GM23338 (cell line): ENCODE measurements around the gene BNC2. TPM values are rescaled to one million over a fixed set of nuclear protein-coding genes. Genes with fewer than 3 reads are reported as not detected.

ENCODE experiments used
- ATAC-seq: fragments of 200-7000 bp; cut with Tn5 transposase; 3 replicates; pipeline ENCODE4 v1.9.1; 2020
- DNase-seq: peaks from one replicate; pipeline ENCODE4 v3.0.0-alpha.2; 2015; ENCODE audit warnings: low spot score
- H2AFZ ChIP-seq: fragments of 200-600 bp; sonication (generic); 2 replicates; pipeline ENCODE4 v1.8.0; 2016; ENCODE audit warnings: antibody characterized with exemption, mild to moderate bottlenecking, moderate library complexity
- H3F3A ChIP-seq: fragments of 200-600 bp; sonication (generic); replicated peaks from 2 replicates; pipeline ENCODE4 v1.8.0; 2017; ENCODE audit warnings: antibody characterized with exemption, mixed run types, low read depth
- H3K27ac ChIP-seq: fragments of 200-600 bp; sonication (generic); 2 replicates; pipeline ENCODE4 v1.6.1; 2016; ENCODE audit warnings: low read depth
- H3K27me3 ChIP-seq: fragments of 200-600 bp; sonication (generic); 2 replicates; pipeline ENCODE4 v1.8.0; 2016; ENCODE audit warnings: mild to moderate bottlenecking, mixed run types, moderate library complexity; ENCODE audit not compliant: insufficient read depth
- H3K36me3 ChIP-seq: fragments of 200-600 bp; sonication (generic); 2 replicates; pipeline ENCODE4 v1.8.0; 2016; ENCODE audit warnings: mild to moderate bottlenecking; ENCODE audit not compliant: insufficient read depth
- H3K4me1 ChIP-seq: fragments of 200-600 bp; sonication (generic); 2 replicates; pipeline ENCODE4 v1.8.0; 2016; ENCODE audit warnings: mild to moderate bottlenecking, moderate library complexity; ENCODE audit not compliant: insufficient read depth
- H3K4me2 ChIP-seq: fragments of 200-600 bp; sonication (generic); 2 replicates; pipeline ENCODE4 v1.7.1; 2017; ENCODE audit warnings: mixed run types
- H3K4me3 ChIP-seq: fragments of 200-600 bp; sonication (generic); 2 replicates; pipeline ENCODE4 v1.6.1; 2016; ENCODE audit warnings: mixed run types
- H3K79me2 ChIP-seq: fragments of 200-600 bp; sonication (generic); replicated peaks from 2 replicates; pipeline ENCODE4 v1.8.0; 2017; ENCODE audit warnings: mild to moderate bottlenecking; ENCODE audit not compliant: insufficient read depth
- H3K9me2 ChIP-seq: fragments of 200-600 bp; sonication (generic); 2 replicates; pipeline ENCODE4 v1.8.0; 2017; ENCODE audit not compliant: insufficient read depth
- H4K20me1 ChIP-seq: fragments of 200-600 bp; sonication (generic); replicated peaks from 2 replicates; pipeline ENCODE4 v1.8.0; 2017; ENCODE audit warnings: mild to moderate bottlenecking; ENCODE audit not compliant: insufficient read depth
- H3K27ac Mint-ChIP-seq: 2 replicates; pipeline ENCODE4 v1.8.0; 2020; ENCODE audit warnings: inconsistent platforms, mild to moderate bottlenecking, moderate library complexity, mixed read lengths
- H3K27me3 Mint-ChIP-seq: 3 replicates; pipeline ENCODE4 v1.8.0; 2022; ENCODE audit warnings: low read depth, mild to moderate bottlenecking, moderate library complexity, mixed read lengths, inconsistent platforms; ENCODE audit not compliant: insufficient read depth, poor library complexity
- H3K36me3 Mint-ChIP-seq: 3 replicates; pipeline ENCODE4 v1.8.0; 2021; ENCODE audit warnings: low read depth, mild to moderate bottlenecking, inconsistent platforms, moderate library complexity, mixed read lengths
- H3K4me1 Mint-ChIP-seq: 3 replicates; pipeline ENCODE4 v1.8.0; 2020; ENCODE audit warnings: mild to moderate bottlenecking, inconsistent platforms, mixed read lengths
- H3K4me3 Mint-ChIP-seq: 3 replicates; pipeline ENCODE4 v1.8.0; 2021; ENCODE audit warnings: moderate library complexity, mild to moderate bottlenecking, inconsistent platforms, mixed read lengths
- H3K9me3 Mint-ChIP-seq: 3 replicates; pipeline ENCODE4 v1.8.0; 2020; ENCODE audit warnings: moderate library complexity, mild to moderate bottlenecking, inconsistent platforms, mixed read lengths
- CREB1 ChIP-seq: fragments of 250-450 bp; sonication (Bioruptor Pico); IDR thresholded peaks from 2 replicates; pipeline ENCODE4 v1.5.0; 2020; ENCODE audit warnings: low read depth, mild to moderate bottlenecking, moderate library complexity
- EZH2 ChIP-seq: fragments of 200-600 bp; sonication (generic); IDR thresholded peaks from one replicate; pipeline ENCODE4 v1.8.0; 2017; ENCODE audit warnings: antibody characterized with exemption, mild to moderate bottlenecking, low read depth; ENCODE audit not compliant: unreplicated experiment
- EZH2phosphoT487 ChIP-seq: fragments of 200-600 bp; sonication (generic); IDR thresholded peaks from one replicate; pipeline ENCODE4 v1.8.1; 2018; ENCODE audit warnings: antibody characterized with exemption; ENCODE audit not compliant: unreplicated experiment
- JUNB ChIP-seq: IDR thresholded peaks from one replicate; pipeline ENCODE4 v1.6.1; 2016; ENCODE audit warnings: antibody characterized with exemption; ENCODE audit not compliant: unreplicated experiment
- NANOG ChIP-seq: IDR thresholded peaks from 2 replicates; pipeline ENCODE4 v1.6.1; 2016; ENCODE audit warnings: antibody characterized with exemption, borderline replicate concordance
- POLR2AphosphoS5 ChIP-seq: IDR thresholded peaks from 2 replicates; pipeline ENCODE4 v1.6.1; 2016; ENCODE audit warnings: antibody characterized with exemption, low read depth
- STAT1 ChIP-seq: IDR thresholded peaks from one replicate; pipeline ENCODE4 v1.6.1; 2016; ENCODE audit warnings: antibody characterized with exemption; ENCODE audit not compliant: unreplicated experiment
- ZNF114 ChIP-seq: fragments of 250-450 bp; sonication (Bioruptor Pico); IDR thresholded peaks from 2 replicates; pipeline ENCODE4 v1.5.0; 2020; ENCODE audit warnings: mild to moderate bottlenecking, moderate library complexity
- ZNF331 ChIP-seq: fragments of 250-450 bp; sonication (Bioruptor Pico); IDR thresholded peaks from 2 replicates; pipeline ENCODE4 v1.5.0; 2020; ENCODE audit warnings: low read depth, mild to moderate bottlenecking, moderate library complexity
- polyA plus RNA-seq: library from polyadenylated mRNA; unstranded; fragments of >200 nt; fragmentation: Nextera tagmentation; extraction: Ambion mirVana; gene quantifications from 2 replicates; pipeline ENCODE4 v1.2.1, GENCODE V29; 2016
- total RNA-seq: library from RNA; depleted of rRNA; stranded (reverse); fragments of >200 nt; shearing (Covaris generic); gene quantifications from 2 replicates; pipeline ENCODE4 v1.2.3, GENCODE V29; 2014
- TF ChIP-seq, protein P1 (sequence below): IDR thresholded peaks from one replicate; pipeline ENCODE4 v1.6.1; 2018; ENCODE audit warnings: antibody characterized with exemption; ENCODE audit not compliant: unreplicated experiment
- TF ChIP-seq, protein P2 (sequence below): fragments of 250-450 bp; sonication (Bioruptor Pico); IDR thresholded peaks from 2 replicates; pipeline ENCODE4 v1.5.0; 2020; ENCODE audit warnings: mild to moderate bottlenecking, moderate library complexity
- TF ChIP-seq, protein P3 (sequence below), 2 experiments: fragments of 200-600 bp in 1 of 2; sonication (generic) in 1 of 2; conservative IDR thresholded peaks; 2 replicates each; pipeline versions ENCODE4 v1.5.1 to v1.6.1; 2016 to 2017; ENCODE audit warnings: antibody characterized with exemption in 2 of 2, low read depth in 2 of 2, mild to moderate bottlenecking in 2 of 2, moderate library complexity in 1 of 2
- TF ChIP-seq, protein P4 (sequence below): IDR thresholded peaks from 2 replicates; pipeline ENCODE4 v1.6.1; 2016; ENCODE audit warnings: antibody characterized with exemption

The BNC2 gene
- total and polyA plus RNA-seq, 2 experiments from 2014 or later: 12.7 to 13.2 TPM

DNA sequence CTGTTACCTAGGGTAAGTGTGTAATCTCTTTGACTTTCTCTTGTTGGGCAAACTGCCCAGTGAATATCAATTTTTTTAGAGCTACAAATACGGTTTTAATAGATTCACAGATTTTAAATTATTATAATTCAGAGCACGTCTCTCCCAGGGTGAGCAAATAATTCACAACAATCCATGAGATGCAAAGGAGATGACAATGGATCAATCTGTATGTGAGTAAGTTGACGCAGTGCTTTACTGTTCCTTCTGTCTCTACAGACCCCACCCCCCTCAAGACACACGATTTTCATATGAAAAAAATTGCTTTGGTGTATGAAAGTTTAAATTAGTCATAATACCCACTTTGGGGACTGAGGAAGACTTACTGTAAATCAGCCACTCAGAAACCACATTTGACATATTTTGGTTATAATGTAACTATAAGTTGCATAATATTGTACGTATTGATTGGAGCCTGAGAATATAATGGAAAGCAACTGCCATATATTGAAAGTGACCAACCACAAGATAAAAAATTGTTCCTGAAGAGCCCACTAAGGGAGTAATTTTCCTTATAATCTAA is 201.7 kb downstream of the BNC2 start:
- H3K4me3 Mint-ChIP-seq: no peak overlapping the region
- H3K9me2 ChIP-seq: peaks cover 2% of the 10 kb centered on the region; the same call in 1 of the 2 replicates
- H4K20me1 ChIP-seq: no peaks in the 10 kb centered on the region
- no peaks in the 10 kb centered on the region for H3K36me3 Mint-ChIP-seq
- H3K4me1 ChIP-seq: peaks cover 3% of the 10 kb centered on the region; the same call in 1 of the 2 replicates
- no peak overlapping the region for H3K27ac Mint-ChIP-seq
- no peak overlapping the region for H3K27ac ChIP-seq
- H3K27me3 ChIP-seq: no peaks in the 10 kb centered on the region
- no peaks in the 10 kb centered on the region for H3K9me3 Mint-ChIP-seq
- no peak for DNase-seq
- H3K27me3 Mint-ChIP-seq: peaks cover 4% of the 10 kb centered on the region
- no peak overlapping the region for H3K4me2 ChIP-seq
- H3K79me2 ChIP-seq: peaks cover 5% of the 10 kb centered on the region; the same call in 1 of the 2 replicates
- ATAC-seq: no peak
- H3K36me3 ChIP-seq: no peaks in the 10 kb centered on the region
- TF ChIP-seq JUNB (no peak), NANOG (no peak), ZNF114 (CRISPR knock-in tag) (no peak), ZNF331 (CRISPR knock-in tag) (no peak), EZH2phosphoT487 (no peak), CREB1 (CRISPR knock-in tag) (no peak), POLR2AphosphoS5 (no peak), EZH2 (no peak), STAT1 (no peak)
- TF ChIP-seq, protein P1, sequence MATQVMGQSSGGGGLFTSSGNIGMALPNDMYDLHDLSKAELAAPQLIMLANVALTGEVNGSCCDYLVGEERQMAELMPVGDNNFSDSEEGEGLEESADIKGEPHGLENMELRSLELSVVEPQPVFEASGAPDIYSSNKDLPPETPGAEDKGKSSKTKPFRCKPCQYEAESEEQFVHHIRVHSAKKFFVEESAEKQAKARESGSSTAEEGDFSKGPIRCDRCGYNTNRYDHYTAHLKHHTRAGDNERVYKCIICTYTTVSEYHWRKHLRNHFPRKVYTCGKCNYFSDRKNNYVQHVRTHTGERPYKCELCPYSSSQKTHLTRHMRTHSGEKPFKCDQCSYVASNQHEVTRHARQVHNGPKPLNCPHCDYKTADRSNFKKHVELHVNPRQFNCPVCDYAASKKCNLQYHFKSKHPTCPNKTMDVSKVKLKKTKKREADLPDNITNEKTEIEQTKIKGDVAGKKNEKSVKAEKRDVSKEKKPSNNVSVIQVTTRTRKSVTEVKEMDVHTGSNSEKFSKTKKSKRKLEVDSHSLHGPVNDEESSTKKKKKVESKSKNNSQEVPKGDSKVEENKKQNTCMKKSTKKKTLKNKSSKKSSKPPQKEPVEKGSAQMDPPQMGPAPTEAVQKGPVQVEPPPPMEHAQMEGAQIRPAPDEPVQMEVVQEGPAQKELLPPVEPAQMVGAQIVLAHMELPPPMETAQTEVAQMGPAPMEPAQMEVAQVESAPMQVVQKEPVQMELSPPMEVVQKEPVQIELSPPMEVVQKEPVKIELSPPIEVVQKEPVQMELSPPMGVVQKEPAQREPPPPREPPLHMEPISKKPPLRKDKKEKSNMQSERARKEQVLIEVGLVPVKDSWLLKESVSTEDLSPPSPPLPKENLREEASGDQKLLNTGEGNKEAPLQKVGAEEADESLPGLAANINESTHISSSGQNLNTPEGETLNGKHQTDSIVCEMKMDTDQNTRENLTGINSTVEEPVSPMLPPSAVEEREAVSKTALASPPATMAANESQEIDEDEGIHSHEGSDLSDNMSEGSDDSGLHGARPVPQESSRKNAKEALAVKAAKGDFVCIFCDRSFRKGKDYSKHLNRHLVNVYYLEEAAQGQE: no peak
- TF ChIP-seq, protein P2, sequence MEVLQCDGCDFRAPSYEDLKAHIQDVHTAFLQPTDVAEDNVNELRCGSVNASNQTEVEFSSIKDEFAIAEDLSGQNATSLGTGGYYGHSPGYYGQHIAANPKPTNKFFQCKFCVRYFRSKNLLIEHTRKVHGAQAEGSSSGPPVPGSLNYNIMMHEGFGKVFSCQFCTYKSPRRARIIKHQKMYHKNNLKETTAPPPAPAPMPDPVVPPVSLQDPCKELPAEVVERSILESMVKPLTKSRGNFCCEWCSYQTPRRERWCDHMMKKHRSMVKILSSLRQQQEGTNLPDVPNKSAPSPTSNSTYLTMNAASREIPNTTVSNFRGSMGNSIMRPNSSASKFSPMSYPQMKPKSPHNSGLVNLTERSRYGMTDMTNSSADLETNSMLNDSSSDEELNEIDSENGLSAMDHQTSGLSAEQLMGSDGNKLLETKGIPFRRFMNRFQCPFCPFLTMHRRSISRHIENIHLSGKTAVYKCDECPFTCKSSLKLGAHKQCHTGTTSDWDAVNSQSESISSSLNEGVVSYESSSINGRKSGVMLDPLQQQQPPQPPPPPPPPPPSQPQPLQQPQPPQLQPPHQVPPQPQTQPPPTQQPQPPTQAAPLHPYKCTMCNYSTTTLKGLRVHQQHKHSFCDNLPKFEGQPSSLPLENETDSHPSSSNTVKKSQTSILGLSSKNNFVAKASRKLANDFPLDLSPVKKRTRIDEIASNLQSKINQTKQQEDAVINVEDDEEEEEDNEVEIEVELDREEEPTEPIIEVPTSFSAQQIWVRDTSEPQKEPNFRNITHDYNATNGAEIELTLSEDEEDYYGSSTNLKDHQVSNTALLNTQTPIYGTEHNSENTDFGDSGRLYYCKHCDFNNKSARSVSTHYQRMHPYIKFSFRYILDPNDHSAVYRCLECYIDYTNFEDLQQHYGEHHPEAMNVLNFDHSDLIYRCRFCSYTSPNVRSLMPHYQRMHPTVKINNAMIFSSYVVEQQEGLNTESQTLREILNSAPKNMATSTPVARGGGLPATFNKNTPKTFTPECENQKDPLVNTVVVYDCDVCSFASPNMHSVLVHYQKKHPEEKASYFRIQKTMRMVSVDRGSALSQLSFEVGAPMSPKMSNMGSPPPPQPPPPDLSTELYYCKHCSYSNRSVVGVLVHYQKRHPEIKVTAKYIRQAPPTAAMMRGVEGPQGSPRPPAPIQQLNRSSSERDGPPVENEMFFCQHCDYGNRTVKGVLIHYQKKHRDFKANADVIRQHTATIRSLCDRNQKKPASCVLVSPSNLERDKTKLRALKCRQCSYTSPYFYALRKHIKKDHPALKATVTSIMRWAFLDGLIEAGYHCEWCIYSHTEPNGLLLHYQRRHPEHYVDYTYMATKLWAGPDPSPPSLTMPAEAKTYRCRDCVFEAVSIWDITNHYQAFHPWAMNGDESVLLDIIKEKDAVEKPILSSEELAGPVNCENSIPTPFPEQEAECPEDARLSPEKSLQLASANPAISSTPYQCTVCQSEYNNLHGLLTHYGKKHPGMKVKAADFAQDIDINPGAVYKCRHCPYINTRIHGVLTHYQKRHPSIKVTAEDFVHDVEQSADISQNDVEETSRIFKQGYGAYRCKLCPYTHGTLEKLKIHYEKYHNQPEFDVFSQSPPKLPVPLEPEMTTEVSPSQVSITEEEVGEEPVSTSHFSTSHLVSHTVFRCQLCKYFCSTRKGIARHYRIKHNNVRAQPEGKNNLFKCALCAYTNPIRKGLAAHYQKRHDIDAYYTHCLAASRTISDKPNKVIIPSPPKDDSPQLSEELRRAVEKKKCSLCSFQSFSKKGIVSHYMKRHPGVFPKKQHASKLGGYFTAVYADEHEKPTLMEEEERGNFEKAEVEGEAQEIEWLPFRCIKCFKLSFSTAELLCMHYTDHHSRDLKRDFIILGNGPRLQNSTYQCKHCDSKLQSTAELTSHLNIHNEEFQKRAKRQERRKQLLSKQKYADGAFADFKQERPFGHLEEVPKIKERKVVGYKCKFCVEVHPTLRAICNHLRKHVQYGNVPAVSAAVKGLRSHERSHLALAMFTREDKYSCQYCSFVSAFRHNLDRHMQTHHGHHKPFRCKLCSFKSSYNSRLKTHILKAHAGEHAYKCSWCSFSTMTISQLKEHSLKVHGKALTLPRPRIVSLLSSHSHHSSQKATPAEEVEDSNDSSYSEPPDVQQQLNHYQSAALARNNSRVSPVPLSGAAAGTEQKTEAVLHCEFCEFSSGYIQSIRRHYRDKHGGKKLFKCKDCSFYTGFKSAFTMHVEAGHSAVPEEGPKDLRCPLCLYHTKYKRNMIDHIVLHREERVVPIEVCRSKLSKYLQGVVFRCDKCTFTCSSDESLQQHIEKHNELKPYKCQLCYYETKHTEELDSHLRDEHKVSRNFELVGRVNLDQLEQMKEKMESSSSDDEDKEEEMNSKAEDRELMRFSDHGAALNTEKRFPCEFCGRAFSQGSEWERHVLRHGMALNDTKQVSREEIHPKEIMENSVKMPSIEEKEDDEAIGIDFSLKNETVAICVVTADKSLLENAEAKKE: no peak
- TF ChIP-seq, protein P3, sequence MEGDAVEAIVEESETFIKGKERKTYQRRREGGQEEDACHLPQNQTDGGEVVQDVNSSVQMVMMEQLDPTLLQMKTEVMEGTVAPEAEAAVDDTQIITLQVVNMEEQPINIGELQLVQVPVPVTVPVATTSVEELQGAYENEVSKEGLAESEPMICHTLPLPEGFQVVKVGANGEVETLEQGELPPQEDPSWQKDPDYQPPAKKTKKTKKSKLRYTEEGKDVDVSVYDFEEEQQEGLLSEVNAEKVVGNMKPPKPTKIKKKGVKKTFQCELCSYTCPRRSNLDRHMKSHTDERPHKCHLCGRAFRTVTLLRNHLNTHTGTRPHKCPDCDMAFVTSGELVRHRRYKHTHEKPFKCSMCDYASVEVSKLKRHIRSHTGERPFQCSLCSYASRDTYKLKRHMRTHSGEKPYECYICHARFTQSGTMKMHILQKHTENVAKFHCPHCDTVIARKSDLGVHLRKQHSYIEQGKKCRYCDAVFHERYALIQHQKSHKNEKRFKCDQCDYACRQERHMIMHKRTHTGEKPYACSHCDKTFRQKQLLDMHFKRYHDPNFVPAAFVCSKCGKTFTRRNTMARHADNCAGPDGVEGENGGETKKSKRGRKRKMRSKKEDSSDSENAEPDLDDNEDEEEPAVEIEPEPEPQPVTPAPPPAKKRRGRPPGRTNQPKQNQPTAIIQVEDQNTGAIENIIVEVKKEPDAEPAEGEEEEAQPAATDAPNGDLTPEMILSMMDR (conservative IDR thresholded peaks at IDR 0.05; ENCODE audit: low read depth in 2 of 2): no peak
- TF ChIP-seq, protein P4, sequence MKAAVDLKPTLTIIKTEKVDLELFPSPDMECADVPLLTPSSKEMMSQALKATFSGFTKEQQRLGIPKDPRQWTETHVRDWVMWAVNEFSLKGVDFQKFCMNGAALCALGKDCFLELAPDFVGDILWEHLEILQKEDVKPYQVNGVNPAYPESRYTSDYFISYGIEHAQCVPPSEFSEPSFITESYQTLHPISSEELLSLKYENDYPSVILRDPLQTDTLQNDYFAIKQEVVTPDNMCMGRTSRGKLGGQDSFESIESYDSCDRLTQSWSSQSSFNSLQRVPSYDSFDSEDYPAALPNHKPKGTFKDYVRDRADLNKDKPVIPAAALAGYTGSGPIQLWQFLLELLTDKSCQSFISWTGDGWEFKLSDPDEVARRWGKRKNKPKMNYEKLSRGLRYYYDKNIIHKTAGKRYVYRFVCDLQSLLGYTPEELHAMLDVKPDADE: no peak
- no peak overlapping the region for H3K4me3 ChIP-seq
- H2AFZ ChIP-seq: no peak overlapping the region
- peaks cover 16% of the 10 kb centered on the region for H3K4me1 Mint-ChIP-seq
- no peaks in the 10 kb centered on the region for H3F3A ChIP-seq
